GM19452 (cell line): ENCODE data around the gene PRSS33.

Experiments used
- ATAC-seq: cut with Tn5 transposase; IDR thresholded peaks from one replicate; pipeline ENCODE4 v1.9.1; 2021; ENCODE audit not compliant: unreplicated experiment

PRSS33 gene

GRCh38 chr16:2744711-2745110 lies 42.6 kb downstream of the PRSS33 start:
- no peak for ATAC-seq

- no peak for ATAC-seq
Observed at GRCh38 chr16:2743007-2743810, 44.2 kb downstream of the PRSS33 start.

GRCh38 chr16:2742323-2743006 lies 44.9 kb downstream of the PRSS33 start:
- no peak for ATAC-seq

- ATAC-seq: no peak
Observed at GRCh38 chr16:2741168-2741567, 46.2 kb downstream of the PRSS33 start.

- no peak for ATAC-seq
Observed at GRCh38 chr16:2740476-2740875, 46.9 kb downstream of the PRSS33 start.

- no peak for ATAC-seq
Observed at GRCh38 chr16:2739625-2740430, 47.5 kb downstream of the PRSS33 start.

- no peak for ATAC-seq
Observed at GRCh38 chr16:2738615-2739014, 48.7 kb downstream of the PRSS33 start.

GRCh38 chr16:2737895-2738418 lies 49.4 kb downstream of the PRSS33 start:
- ATAC-seq: no peak

- ATAC-seq: no peak
Observed at GRCh38 chr16:2737238-2737605, 50.1 kb downstream of the PRSS33 start.

GRCh38 chr16:2736476-2737237 lies 50.7 kb downstream of the PRSS33 start:
- no peak for ATAC-seq

- no peak for ATAC-seq
Observed at GRCh38 chr16:2734844-2735515, 52.4 kb downstream of the PRSS33 start.
